RWPE1 (cell line): Measurements from ENCODE around the gene RABEP1.

Source experiments
- CTCF ChIA-PET: fragments of 350-600 bp; sonication (Branson Sonifier 250); formaldehyde crosslinking; extraction: SDS; loops from one replicate; lab custom pipeline; 2021; lab: Yijun Ruan, JAX
- POLR2A ChIA-PET: fragments of 400-600 bp; formaldehyde crosslinking; extraction: SDS; loops from one replicate; lab custom pipeline; 2020; ENCODE audit warnings: antibody characterized with exemption; ENCODE audit not compliant: low non-redundant PET; lab: Yijun Ruan, JAX
- DNase-seq: peaks from one replicate; pipeline ENCODE4 v3.0.0; 2012; ENCODE audit warnings: low spot score
- H3K27ac ChIP-seq: fragments of 450-650 bp; 2 replicates; pipeline ENCODE4 v1.5.1; 2017
- TF ChIP-seq, protein P1 (sequence below): fragments of 450-650 bp; conservative IDR thresholded peaks from 2 replicates; pipeline ENCODE4 v1.5.1; 2017; ENCODE audit warnings: low read depth, mild to moderate bottlenecking

RABEP1 gene

DNA sequence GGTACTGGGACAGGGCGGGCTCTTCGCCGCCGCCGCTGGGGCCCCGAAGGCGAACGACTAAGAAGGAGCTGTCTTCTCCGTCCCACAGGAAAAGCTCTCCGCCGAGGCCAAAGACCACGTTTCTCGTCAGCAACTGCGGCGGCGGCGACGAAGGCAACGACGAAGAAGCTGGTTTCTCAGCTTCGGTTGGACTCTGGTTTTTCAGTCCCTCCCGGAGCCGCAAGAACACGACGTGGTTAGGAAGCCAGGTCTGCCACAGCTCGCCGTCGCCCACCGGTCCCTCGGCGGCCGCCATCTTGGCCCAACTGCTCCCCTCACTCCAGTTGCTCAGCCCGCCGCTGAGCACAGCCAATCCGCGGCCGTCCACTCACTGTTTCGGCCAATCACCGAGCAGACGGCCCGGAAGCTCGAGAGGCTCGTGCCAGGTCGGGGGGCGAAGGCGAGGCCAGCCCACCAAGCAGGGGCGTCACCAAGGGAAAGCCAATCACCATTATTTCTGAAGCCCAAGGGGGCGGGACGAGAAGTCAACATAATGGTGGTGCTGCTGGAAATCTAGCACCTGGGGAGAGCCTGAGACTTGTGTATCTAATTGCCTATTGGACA lies 137.4 kb downstream of the RABEP1 start, which contains the start of gene NUP88:
Gene NUP88, minus strand, starts transcription at position 307 of the 603 bp plus-strand sequence. Its CDS starts 12 bp downstream, at position 295.
- H3K27ac ChIP-seq, result peak within 1 kb of the TSS; percentile 88
- TF ChIP-seq, protein P1, sequence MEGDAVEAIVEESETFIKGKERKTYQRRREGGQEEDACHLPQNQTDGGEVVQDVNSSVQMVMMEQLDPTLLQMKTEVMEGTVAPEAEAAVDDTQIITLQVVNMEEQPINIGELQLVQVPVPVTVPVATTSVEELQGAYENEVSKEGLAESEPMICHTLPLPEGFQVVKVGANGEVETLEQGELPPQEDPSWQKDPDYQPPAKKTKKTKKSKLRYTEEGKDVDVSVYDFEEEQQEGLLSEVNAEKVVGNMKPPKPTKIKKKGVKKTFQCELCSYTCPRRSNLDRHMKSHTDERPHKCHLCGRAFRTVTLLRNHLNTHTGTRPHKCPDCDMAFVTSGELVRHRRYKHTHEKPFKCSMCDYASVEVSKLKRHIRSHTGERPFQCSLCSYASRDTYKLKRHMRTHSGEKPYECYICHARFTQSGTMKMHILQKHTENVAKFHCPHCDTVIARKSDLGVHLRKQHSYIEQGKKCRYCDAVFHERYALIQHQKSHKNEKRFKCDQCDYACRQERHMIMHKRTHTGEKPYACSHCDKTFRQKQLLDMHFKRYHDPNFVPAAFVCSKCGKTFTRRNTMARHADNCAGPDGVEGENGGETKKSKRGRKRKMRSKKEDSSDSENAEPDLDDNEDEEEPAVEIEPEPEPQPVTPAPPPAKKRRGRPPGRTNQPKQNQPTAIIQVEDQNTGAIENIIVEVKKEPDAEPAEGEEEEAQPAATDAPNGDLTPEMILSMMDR, result no peak
- CTCF ChIA-PET, result interaction anchor here (0.6 to 2.0 kb wide), 3 partner anchors 18 to 27 kb away, joined by 3 to 11 read pairs (median 5); partner anchors contain the start of gene C1QBP
- POLR2A ChIA-PET, result interaction anchor here (0.5 to 1.3 kb wide), 4 partner anchors 13 to 224 kb away, joined by 3 to 9 read pairs (median 4); partner anchors contain the start of gene C1QBP
- peak; percentile 98 for DNase-seq

DNA sequence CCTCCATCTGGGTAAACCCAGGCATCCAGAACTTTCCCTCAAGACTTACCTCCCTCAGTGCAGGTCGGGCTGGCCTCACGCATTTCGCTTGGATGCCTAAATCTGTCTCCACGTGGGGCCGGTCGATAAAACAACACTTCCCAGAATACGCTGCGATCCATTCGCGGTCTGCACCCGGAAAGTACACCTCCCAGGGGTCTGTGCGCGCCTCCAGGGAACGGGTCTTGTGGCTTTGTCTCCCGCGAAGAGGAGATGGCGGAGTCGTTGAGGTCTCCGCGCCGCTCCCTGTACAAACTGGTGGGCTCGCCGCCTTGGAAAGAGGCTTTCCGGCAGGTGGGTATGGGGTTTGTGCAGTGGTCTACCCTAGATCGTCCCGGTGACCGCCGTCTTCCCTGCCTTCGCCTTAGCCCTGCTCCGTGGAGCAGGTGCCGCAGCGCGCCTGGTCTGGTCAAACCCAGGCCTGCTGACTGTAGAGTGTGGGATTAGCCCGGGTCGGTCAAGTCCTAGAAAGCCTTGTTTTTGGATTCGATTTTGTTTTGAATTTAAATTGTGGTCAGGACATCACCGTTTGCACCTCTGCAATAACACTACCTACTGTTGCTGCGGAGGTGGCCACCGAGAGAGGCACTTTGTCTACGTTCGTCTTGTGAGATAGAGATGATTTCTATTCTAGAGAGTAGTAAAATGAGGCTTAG lies 138.0 kb downstream of the RABEP1 start, which contains the start of gene RPAIN:
Gene RPAIN, plus strand, starts transcription at position 224 of the 695 bp plus-strand sequence. Its CDS starts 29 bp downstream, at position 253.
- peak; percentile 87 for DNase-seq
- H3K27ac ChIP-seq, result peak within 1 kb of the TSS; percentile 88
- ChIA-PET CTCF (interaction anchor here (2.0 kb wide), 1 partner anchor 19 kb away, joined by 11 read pairs; the partner anchor contains the start of gene C1QBP), POLR2A (interaction anchor here (0.5 to 1.3 kb wide), 2 partner anchors 19 to 225 kb away, joined by 3 to 9 read pairs; partner anchors contain the start of gene C1QBP)
- TF ChIP-seq, protein P1, result no peak

DNA sequence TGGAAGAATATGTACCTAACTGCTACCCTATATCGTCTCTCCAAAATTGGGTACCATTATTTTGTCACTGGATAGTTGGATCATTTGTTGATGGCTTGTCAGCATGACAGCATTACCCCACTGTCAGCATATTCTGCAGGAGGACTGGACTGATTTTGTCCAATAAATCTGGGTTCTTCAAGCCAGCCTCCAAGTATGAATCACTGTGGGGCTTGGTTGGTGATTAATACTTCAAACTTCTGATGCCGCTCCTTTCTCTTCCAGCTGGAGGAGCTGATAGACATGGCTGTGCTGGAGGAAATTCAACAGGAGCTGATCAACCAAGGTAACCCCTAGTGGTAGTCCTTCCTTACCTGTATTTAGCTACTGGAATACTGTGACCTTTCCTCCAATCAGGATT lies 140.4 kb downstream of the RABEP1 start:
- POLR2A ChIA-PET, result no interaction called here
- DNase-seq, result peak; percentile 78

DNA sequence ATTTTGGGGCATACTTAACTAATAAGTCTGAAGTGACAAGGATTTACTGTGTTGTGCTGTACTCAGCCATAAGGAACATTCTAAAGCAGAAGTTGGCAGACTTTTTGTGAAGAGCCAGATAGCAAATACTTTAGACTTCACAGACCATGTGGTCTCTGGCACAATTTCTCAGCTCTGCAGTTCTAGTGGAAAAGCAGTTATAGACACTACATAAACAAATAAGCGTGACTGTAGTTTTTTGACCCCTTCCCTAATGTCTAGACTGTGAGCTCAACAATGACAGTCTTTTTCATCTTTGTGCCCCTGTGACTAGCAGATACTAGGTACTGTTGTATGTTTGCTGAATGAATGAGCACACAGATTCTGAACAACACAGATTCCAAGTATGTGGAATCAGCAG lies 142.8 kb downstream of the RABEP1 start:
- H3K27ac ChIP-seq, result no peak overlapping the region
- ChIA-PET CTCF (interaction anchor here (0.6 to 1.7 kb wide), 3 partner anchors 11 to 188 kb away, joined by 3 to 13 read pairs (median 3); partner anchors contain the start of gene C1QBP), POLR2A (no interaction called here)
- no peak for DNase-seq
- TF ChIP-seq, protein P1, result no peak

More for the DNA sequence above, 140.4 kb downstream of the RABEP1 start:
- no peak overlapping the region for H3K27ac ChIP-seq
- TF ChIP-seq, protein P1, result no peak
- CTCF ChIA-PET, result interaction anchor here (0.9 kb wide), 1 partner anchor 16 kb away, joined by 8 read pairs; the partner anchor contains the start of gene C1QBP

DNA sequence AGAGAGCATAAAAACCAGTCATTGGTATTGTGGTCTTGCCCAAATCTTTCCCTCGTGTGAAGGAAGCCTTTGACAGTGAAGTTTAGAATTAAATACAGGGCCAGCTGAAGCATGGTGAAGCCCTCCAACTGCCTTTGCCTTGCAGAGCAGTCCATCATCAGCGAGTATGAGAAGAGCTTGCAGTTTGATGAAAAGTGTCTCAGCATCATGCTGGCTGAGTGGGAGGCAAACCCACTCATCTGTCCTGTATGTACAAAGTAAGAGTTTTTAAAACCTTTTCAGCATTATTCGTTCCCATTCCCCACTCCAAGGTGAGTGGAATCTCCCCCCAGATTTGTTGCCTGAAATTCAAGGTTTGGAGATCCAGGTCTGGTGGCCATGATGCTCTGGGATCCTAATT lies 143.7 kb downstream of the RABEP1 start:
- CTCF ChIA-PET, result interaction anchor here (0.6 kb wide), 1 partner anchor 12 kb away, joined by 3 read pairs; no protein-coding TSS in a partner anchor
- DNase-seq, result no peak
- POLR2A ChIA-PET, result no interaction called here
- TF ChIP-seq, protein P1, result no peak
- no peak overlapping the region for H3K27ac ChIP-seq
